Measurements from ENCODE around the gene NPFFR2.
"Not testable (repeated sequence)": the region's sequence is repeated elsewhere in the genome, so short reads cannot be mapped to it uniquely, and the experiment has no call there.

NPFFR2 gene

GRCh38 chr4:72031868-72032608 is at the start of gene NPFFR2:
NPFFR2 (plus strand) TSS chr4:72032000; CDS start chr4:72128592, 96,592 bp downstream.
- DNase-seq: no peak

- no peak for DNase-seq
Measured at GRCh38 chr4:71992571-71993312, 39.1 kb upstream of the NPFFR2 start.

- DNase-seq: no peak
Measured at GRCh38 chr4:71994559-71994958, 37.2 kb upstream of the NPFFR2 start.

GRCh38 chr4:71995297-71995696 is 36.5 kb upstream of the NPFFR2 start:
- DNase-seq: no peak

GRCh38 chr4:72006586-72006985 is 25.2 kb upstream of the NPFFR2 start:
- no peak for DNase-seq

GRCh38 chr4:72011906-72012305 is 19.9 kb upstream of the NPFFR2 start:
- DNase-seq: no peak

GRCh38 chr4:72016011-72016410 is 15.8 kb upstream of the NPFFR2 start:
- no peak for DNase-seq

- no peak for DNase-seq
Measured at GRCh38 chr4:72019688-72020087, 12.1 kb upstream of the NPFFR2 start.

- DNase-seq: no peak
Measured at GRCh38 chr4:72022553-72022952, 9.2 kb upstream of the NPFFR2 start.

- no peak for DNase-seq
Measured at GRCh38 chr4:72055566-72055965, 23.8 kb downstream of the NPFFR2 start.

GRCh38 chr4:72063726-72064125 is 31.9 kb downstream of the NPFFR2 start:
- no peak for DNase-seq

- no peak for DNase-seq
Measured at GRCh38 chr4:72067051-72067450, 35.3 kb downstream of the NPFFR2 start.

GRCh38 chr4:72073816-72074215 is 42.0 kb downstream of the NPFFR2 start:
- no peak for DNase-seq

GRCh38 chr4:72076562-72076961 is 44.8 kb downstream of the NPFFR2 start:
- no peak for DNase-seq

- no peak for DNase-seq
Measured at GRCh38 chr4:72077346-72077745, 45.5 kb downstream of the NPFFR2 start.

GRCh38 chr4:72084587-72085011 is 52.8 kb downstream of the NPFFR2 start:
- DNase-seq: no peak

GRCh38 chr4:72090606-72091005 is 58.8 kb downstream of the NPFFR2 start:
- DNase-seq: not testable (repeated sequence)

- peak; percentile 87 for DNase-seq
Measured at GRCh38 chr4:72094059-72094797, 62.4 kb downstream of the NPFFR2 start.

- no peak for DNase-seq
Measured at GRCh38 chr4:72107456-72107855, 75.7 kb downstream of the NPFFR2 start.

- DNase-seq: no peak
Measured at GRCh38 chr4:72109364-72109763, 77.6 kb downstream of the NPFFR2 start.

GRCh38 chr4:72109959-72110497 is 78.2 kb downstream of the NPFFR2 start:
- no peak for DNase-seq

- no peak for DNase-seq
Measured at GRCh38 chr4:72110886-72111285, 79.1 kb downstream of the NPFFR2 start.

GRCh38 chr4:72111863-72112262 is 80.1 kb downstream of the NPFFR2 start:
- no peak for DNase-seq
